GM12878 (cell line): Measurements from ENCODE around the gene SLCO4A1. TPM values are rescaled to one million over a fixed set of nuclear protein-coding genes. Genes with fewer than 3 reads are reported as not detected.

ENCODE experiments used
- ATAC-seq: fragments of 200-7000 bp; cut with Tn5 transposase; 3 replicates; pipeline ENCODE4 v1.9.1; 2020; ENCODE audit warnings: mild to moderate bottlenecking, moderate library complexity
- BruUV-seq: library from RNA; stranded (reverse); fragments of 400-500 nt; replicated peaks from 2 replicates; lab custom pipeline; 2021; lab: Mats Ljungman, UMichigan
- CTCF ChIA-PET: fragments of 300-600 bp; sonication (Branson Sonifier 250); formaldehyde crosslinking; extraction: SDS; loops from one replicate; lab custom pipeline; 2021; ENCODE audit warnings: inconsistent platforms; lab: Yijun Ruan, JAX
- POLR2A ChIA-PET: fragments of 350-600 bp; formaldehyde crosslinking; extraction: SDS; loops from one replicate; lab custom pipeline; 2021; ENCODE audit warnings: inconsistent platforms; lab: Charles Lee
- RAD21 ChIA-PET: fragments of 300-600 bp; sonication (Branson Sonifier 250); formaldehyde crosslinking; loops from one replicate; lab custom pipeline; 2023; ENCODE audit warnings: antibody characterized with exemption; ENCODE audit not compliant: unreplicated experiment; lab: Charles Lee
- SMC1A ChIA-PET: fragments of 300-600 bp; sonication (Branson Sonifier 250); formaldehyde crosslinking; loops from one replicate; lab custom pipeline; 2023; ENCODE audit not compliant: unreplicated experiment, uncharacterized antibody; lab: Charles Lee
- DNase-seq: peaks from one replicate; pipeline ENCODE4 v3.0.0-alpha.2; 2011; ENCODE audit warnings: low read depth, low spot score
- FAIRE-seq: peaks from 3 replicates; lab custom pipeline; 2011; peaks lifted over from hg19 to GRCh38; lab: Jason Lieb, UNC
- H2AFZ ChIP-seq: 2 replicates; pipeline ENCODE4 v1.6.0; 2011; ENCODE audit warnings: low read depth, low read length, control low read depth; ENCODE audit not compliant: control insufficient read depth
- H3K27ac ChIP-seq: 2 replicates; pipeline ENCODE4 v1.5.1; 2011; ENCODE audit warnings: control low read depth; ENCODE audit not compliant: control insufficient read depth, insufficient read depth
- H3K27me3 ChIP-seq, 2 experiments: replicated peaks in 1 of 2; 2 replicates each; pipeline versions ENCODE4 v1.6.0 to v1.6.1; 2011; ENCODE audit warnings: low read length in 1 of 2; ENCODE audit not compliant: control insufficient read depth in 2 of 2, insufficient read depth in 2 of 2
- H3K36me3 ChIP-seq, 2 experiments: 2 replicates each; pipeline ENCODE4 v1.5.1; 2011; ENCODE audit warnings: low read length in 1 of 2; ENCODE audit not compliant: control insufficient read depth in 2 of 2, insufficient read depth in 2 of 2
- H3K4me1 ChIP-seq: 2 replicates; pipeline ENCODE4 v1.6.1; 2011; ENCODE audit warnings: mild to moderate bottlenecking, low read length, moderate library complexity, mixed read lengths; ENCODE audit not compliant: control insufficient read depth, insufficient read depth
- H3K4me2 ChIP-seq: 2 replicates; pipeline ENCODE4 v1.6.0; 2011; ENCODE audit warnings: control low read depth; ENCODE audit not compliant: control insufficient read depth, insufficient read depth
- H3K4me3 ChIP-seq: fragments of 200-600 bp; sonication (generic); 2 replicates; pipeline ENCODE4 v1.5.1; 2016
- H3K79me2 ChIP-seq: 2 replicates; pipeline ENCODE4 v1.6.0; 2011; ENCODE audit warnings: low read length; ENCODE audit not compliant: control insufficient read depth, insufficient read depth
- H3K9ac ChIP-seq: 2 replicates; pipeline ENCODE4 v1.8.0; 2011; ENCODE audit warnings: low read length, control low read depth, mixed read lengths; ENCODE audit not compliant: control insufficient read depth, insufficient read depth
- H3K9me3 ChIP-seq: replicated peaks from 3 replicates; pipeline ENCODE4 v1.5.1; 2011; ENCODE audit warnings: mild to moderate bottlenecking, low read length; ENCODE audit not compliant: control insufficient read depth, insufficient read depth
- H4K20me1 ChIP-seq: 2 replicates; pipeline ENCODE4 v1.6.0; 2011; ENCODE audit not compliant: control insufficient read depth, insufficient read depth
- BCL3 ChIP-seq: IDR thresholded peaks from 2 replicates; pipeline ENCODE4 v1.6.1; 2011; ENCODE audit warnings: borderline replicate concordance, low read depth, mild to moderate bottlenecking, moderate library complexity, low read length; ENCODE audit not compliant: insufficient read depth, poor library complexity, severe bottlenecking
- CEBPB ChIP-seq, 2 experiments: fragments of 150-350 bp in 1 of 2; IDR thresholded peaks; 2 replicates each; pipeline ENCODE4 v1.6.1; 2012 to 2014; ENCODE audit warnings: low read depth in 2 of 2, low read length in 2 of 2, borderline replicate concordance in 1 of 2, inconsistent platforms in 1 of 2
- CREB1 ChIP-seq: IDR thresholded peaks from 2 replicates; pipeline ENCODE4 v1.6.1; 2012; ENCODE audit warnings: low read depth, mild to moderate bottlenecking, inconsistent platforms
- CUX1 ChIP-seq: IDR thresholded peaks from 2 replicates; pipeline ENCODE4 v1.6.1; 2012; ENCODE audit warnings: improper control_type of control experiment, low read depth, low read length; ENCODE audit not compliant: insufficient replicate concordance
- EZH2 ChIP-seq: IDR thresholded peaks from 2 replicates; pipeline ENCODE4 v1.6.1; 2012; ENCODE audit warnings: low read depth, mild to moderate bottlenecking, control low read depth, inconsistent platforms, low read length, borderline replicate concordance; ENCODE audit not compliant: control insufficient read depth
- HDGF ChIP-seq: fragments of 450-650 bp; IDR thresholded peaks from 2 replicates; pipeline ENCODE4 v1.6.1; 2016; ENCODE audit warnings: antibody characterized with exemption
- MTA2 ChIP-seq: fragments of 450-650 bp; IDR thresholded peaks from 2 replicates; pipeline ENCODE4 v1.6.1; 2016; ENCODE audit warnings: low read depth, mild to moderate bottlenecking, moderate library complexity
- NFIC ChIP-seq: IDR thresholded peaks from 2 replicates; pipeline ENCODE4 v1.6.1; 2012; ENCODE audit warnings: low read depth, mild to moderate bottlenecking, inconsistent platforms, low read length, moderate library complexity
- REST ChIP-seq: IDR thresholded peaks from 2 replicates; pipeline ENCODE4 v1.6.1; 2012; ENCODE audit warnings: mild to moderate bottlenecking, low read depth, low read length
- SREBF1 ChIP-seq: IDR thresholded peaks from 2 replicates; pipeline ENCODE4 v1.6.1; 2012; ENCODE audit warnings: mild to moderate bottlenecking, low read length
- STAT3 ChIP-seq: IDR thresholded peaks from 2 replicates; pipeline ENCODE4 v1.6.1; 2011; ENCODE audit warnings: low read depth, low read length, improper control_type of control experiment
- SUPT20H ChIP-seq: IDR thresholded peaks from 2 replicates; pipeline ENCODE4 v1.6.1; 2011; ENCODE audit warnings: low read depth, mild to moderate bottlenecking, low read length, moderate library complexity, borderline replicate concordance; ENCODE audit not compliant: control insufficient read depth
- TAF1 ChIP-seq: IDR thresholded peaks from 2 replicates; pipeline ENCODE4 v1.6.1; 2011; ENCODE audit warnings: mild to moderate bottlenecking, low read depth, low read length, borderline replicate concordance
- TCF12 ChIP-seq: IDR thresholded peaks from 2 replicates; pipeline ENCODE4 v1.6.1; 2011; ENCODE audit warnings: low read depth, mild to moderate bottlenecking, low read length
- TCF7 ChIP-seq: IDR thresholded peaks from 2 replicates; pipeline ENCODE4 v1.6.1; 2014; ENCODE audit warnings: antibody characterized with exemption, borderline replicate concordance
- ZZZ3 ChIP-seq: IDR thresholded peaks from 2 replicates; pipeline ENCODE4 v1.6.1; 2011; ENCODE audit warnings: low read depth; ENCODE audit not compliant: control insufficient read depth, insufficient read length
- WGBS: methylation state at CpG from one replicate; pipeline ENCODE4 v1.1.6; 2016; ENCODE audit warnings: low lambda C conversion rate; ENCODE audit not compliant: insufficient replicate concordance, insufficient coverage; ENCODE audit errors: missing lambda C conversion rate; 5-methylcytosine and 5-hydroxymethylcytosine counted together
- in situ Hi-C: fragments of 300-500 bp; cut with MboI; formaldehyde crosslinking; loops from 9 replicates; pipeline ENCODE4 v1.14.3; 2018; ENCODE audit warnings: mixed read lengths
- intact Hi-C: fragments of 100-400 bp; cut with micrococcal nuclease; formaldehyde crosslinking; loops from one replicate; pipeline ENCODE4 v1.14.2; 2022; ENCODE audit not compliant: unreplicated experiment
- polyA plus RNA-seq, 11 experiments: library from polyadenylated mRNA; depleted of rRNA in 4 of 11; unstranded in 6 of 11; stranded (reverse) in 5 of 11; fragments of >200 nt; fragmentation: Nextera tagmentation in 4 of 11; fragmentation: Illumina TruSeq in 1 of 11; extraction: Ambion mirVana in 4 of 11; extraction: Trizol in 1 of 11; gene quantifications; 1 replicate in 1 of 11; 2 replicates in 10 of 11; pipeline versions ENCODE4 v1.2.1 to v1.2.3, GENCODE V29; 2011 to 2016; ENCODE audit warnings: inconsistent platforms in 2 of 11, missing spikeins in 2 of 11, low read depth in 1 of 11
- total RNA-seq, 4 experiments: library from RNA; depleted of rRNA in 3 of 4; stranded (reverse); fragments of >200 nt in 3 of 4; fragmentation: Illumina TruSeq in 1 of 4; extraction: Trizol in 1 of 4; gene quantifications; 2 replicates each; pipeline versions ENCODE4 v1.2.1 to v1.2.3, GENCODE V29; 2013 to 2021

Gene SLCO4A1
- total and polyA plus RNA-seq, 10 of the 15 experiments (the other 5 are each of a cell fraction or from before 2014, with no cell fraction given) = 2.1 to 30.7 (median 12.0) TPM

GRCh38 chr20:62703853-62704228, 61.5 kb downstream of the SLCO4A1 start:
- Histone ChIP-seq H3K27me3 (peaks cover 0 to 6% of the 10 kb centered on the region in 2 experiments; a peak in 3 of 4 replicates), H3K27ac (no peak overlapping the region), H3K4me1 (no peaks in the 10 kb centered on the region), H3K36me3 (no peaks in the 10 kb centered on the region), H3K9ac (no peak overlapping the region), H3K9me3 (no peaks in the 10 kb centered on the region), H4K20me1 (no peaks in the 10 kb centered on the region), H3K4me2 (no peak overlapping the region), H3K4me3 (no peak overlapping the region), H2AFZ (no peak overlapping the region), H3K79me2 (no peaks in the 10 kb centered on the region)
- no TSS peak for BruUV-seq
- ATAC-seq (no peak), FAIRE-seq (no peak), DNase-seq (no peak)
- WGBS = 51% methylated on average over 5 of the region's 5 CpGs
- POLR2A ChIA-PET = no interaction called here
- intact Hi-C loops = no loop called here
- in situ Hi-C loops = no loop called here
- SMC1A ChIA-PET = no interaction called here
- RAD21 ChIA-PET = no interaction called here
- CTCF ChIA-PET = no interaction called here
- no peak for TF ChIP-seq MTA2
- TF ChIP-seq TCF7 = no peak
- no peak for TF ChIP-seq CEBPB (IDR thresholded peaks at IDR 0.05; ENCODE audit: borderline replicate concordance in 1 of 2, low read depth in 2 of 2, low read length in 2 of 2)
- TF ChIP-seq SREBF1 = no peak
- no peak for TF ChIP-seq STAT3
- TF ChIP-seq REST = no peak
- TF ChIP-seq TCF12 = no peak
- TF ChIP-seq NFIC = no peak
- no peak for TF ChIP-seq EZH2
- TF ChIP-seq CUX1 = no peak
- TF ChIP-seq BCL3 = no peak
- no peak for TF ChIP-seq SUPT20H
- TF ChIP-seq CREB1 = no peak
- no peak for TF ChIP-seq HDGF
- no peak for TF ChIP-seq ZZZ3
- TF ChIP-seq TAF1 = no peak
